Stimulated activated CD4-positive, alpha-beta T cell treated with anti-CD3 and anti-CD28 coated beads, Interleukin-1b, Interleukin-23, amount 100 ng/mL, for 1 hour (primary cell): ENCODE measurements around the gene GATC.
"Not testable (repeated sequence)": the region's sequence is repeated elsewhere in the genome, so short reads cannot be mapped to it uniquely, and the experiment has no call there.

Experiments used
- DNase-seq, 2 donors: peaks; one replicate each; pipeline ENCODE4 v3.0.0-alpha.2; 2020; ENCODE audit warnings: low read depth in 2 of 2

Gene GATC

GRCh38 chr12:120470150-120470784 lies 24.0 kb downstream of the GATC start:
- no peak for DNase-seq

DNA sequence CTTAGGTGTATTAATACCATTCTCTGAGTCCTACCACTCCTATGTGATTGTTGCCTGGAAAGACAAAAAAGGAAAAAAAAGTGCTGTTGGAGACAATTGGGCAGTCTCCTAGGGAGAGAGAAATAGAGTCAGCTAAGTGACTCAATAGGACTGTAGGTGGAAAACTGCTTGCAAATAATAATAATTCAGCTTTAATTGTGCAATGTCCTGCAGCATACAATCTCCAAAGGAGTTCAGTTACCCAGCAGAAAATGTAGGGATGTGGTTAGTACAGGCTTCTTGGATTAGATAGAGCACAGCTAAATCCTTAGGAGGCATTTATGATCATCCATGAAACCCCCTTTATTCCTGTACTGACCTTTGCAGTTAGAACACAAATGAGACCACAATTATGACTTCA lies 26.3 kb downstream of the GATC start:
- DNase-seq = no peak

DNA sequence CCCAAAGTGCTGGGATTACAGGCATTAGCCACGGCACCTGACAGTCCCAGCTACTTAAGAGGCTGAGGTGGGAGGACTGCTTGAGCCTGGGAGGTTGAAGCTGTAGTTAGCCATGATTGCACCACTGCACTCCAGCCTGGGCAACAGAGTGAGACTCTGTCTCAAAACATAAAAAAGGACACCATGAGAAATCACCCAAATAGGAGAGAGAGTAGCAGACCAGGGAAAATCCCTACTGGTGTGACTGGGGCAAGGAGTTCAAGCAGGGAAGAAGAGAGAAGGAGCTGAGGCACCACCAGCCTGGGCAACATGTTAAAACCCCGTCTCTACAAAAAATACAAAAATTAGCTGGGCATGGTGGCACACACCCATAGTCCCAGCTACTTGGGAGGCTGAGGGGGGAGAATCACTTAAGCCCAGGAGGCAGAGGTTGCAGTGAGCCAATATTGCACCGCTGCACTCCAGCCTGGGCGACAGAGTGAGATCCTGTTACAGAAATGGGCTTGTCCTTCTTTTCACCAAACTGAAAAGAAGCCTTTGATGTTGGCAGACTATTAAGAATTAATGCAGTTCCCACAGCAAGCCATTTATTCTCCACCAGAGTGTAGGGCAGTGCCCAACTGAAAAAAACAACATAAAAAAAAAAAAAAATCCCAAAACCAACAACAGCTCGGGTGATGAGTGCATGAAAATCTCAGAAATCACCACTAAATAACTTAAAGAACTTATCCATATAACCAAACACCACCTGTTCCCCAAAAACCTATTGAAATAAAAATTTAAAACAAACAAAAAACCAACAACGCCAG lies 27.8 kb downstream of the GATC start:
- DNase-seq = no peak

DNA sequence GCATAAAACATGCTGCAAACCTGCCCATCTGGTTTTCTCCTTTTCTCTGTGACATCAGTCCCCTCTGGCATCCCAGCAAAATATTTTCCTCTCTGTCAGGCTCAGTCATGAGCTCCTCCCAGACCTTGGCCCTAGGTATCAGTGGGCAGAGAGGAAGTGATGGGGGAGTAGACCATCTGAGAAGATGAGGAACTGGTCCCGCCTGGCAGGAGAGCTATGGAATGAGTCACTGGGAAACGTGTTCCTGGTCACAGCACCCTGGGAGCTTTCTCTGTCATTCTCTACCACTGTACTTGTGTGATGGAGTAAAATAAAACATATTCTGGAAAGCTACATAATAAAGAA lies 28.3 kb downstream of the GATC start:
- no peak for DNase-seq

DNA sequence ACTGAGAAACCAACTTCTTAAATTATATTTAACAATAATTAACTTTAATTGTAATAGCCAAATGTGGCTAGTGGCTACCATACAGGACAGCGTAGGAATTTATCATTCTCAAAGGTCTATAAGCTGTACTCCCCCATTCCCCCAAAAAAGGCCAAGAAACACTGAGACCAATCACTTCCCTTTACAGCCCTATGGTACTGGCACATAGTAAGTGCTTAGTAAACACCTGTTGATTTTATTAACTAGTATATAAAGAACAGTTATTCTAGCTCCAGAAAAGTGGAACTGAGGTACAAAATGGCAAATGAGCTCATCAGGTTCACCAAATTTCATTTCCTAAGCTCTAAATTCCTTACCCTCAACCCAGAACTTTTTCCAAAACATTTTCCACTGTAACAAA lies 29.4 kb downstream of the GATC start:
- no peak for DNase-seq

- DNase-seq = no peak
These were observed 33.2 kb downstream of the GATC start for GRCh38 chr12:120479458-120479857.

- DNase-seq = no peak
These were observed 34.0 kb downstream of the GATC start for GRCh38 chr12:120480211-120480610.

- no peak for DNase-seq
These were observed 35.0 kb downstream of the GATC start for GRCh38 chr12:120481022-120481767.

DNA sequence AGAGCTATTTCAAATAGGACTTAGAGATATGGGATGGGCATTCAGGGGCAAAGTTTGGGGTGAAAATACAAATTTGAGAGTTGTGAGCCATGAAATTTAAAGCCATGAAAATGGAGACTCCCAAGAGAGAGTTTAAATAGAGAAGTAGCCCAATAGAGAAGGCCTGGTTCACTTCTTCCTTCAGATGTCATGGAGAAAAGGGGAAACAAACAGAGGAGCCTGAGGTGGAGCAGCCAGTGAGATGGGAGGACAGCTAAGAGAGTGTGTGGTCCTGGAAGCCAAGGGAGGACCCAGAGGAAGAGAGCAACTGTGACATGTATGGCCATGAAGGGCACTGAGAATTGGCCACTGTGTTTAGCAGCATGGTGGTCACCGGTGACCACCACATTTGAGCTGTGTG lies 37.4 kb downstream of the GATC start:
- DNase-seq = no peak

- no peak for DNase-seq
These were observed 40.0 kb downstream of the GATC start for GRCh38 chr12:120485961-120486881.

DNA sequence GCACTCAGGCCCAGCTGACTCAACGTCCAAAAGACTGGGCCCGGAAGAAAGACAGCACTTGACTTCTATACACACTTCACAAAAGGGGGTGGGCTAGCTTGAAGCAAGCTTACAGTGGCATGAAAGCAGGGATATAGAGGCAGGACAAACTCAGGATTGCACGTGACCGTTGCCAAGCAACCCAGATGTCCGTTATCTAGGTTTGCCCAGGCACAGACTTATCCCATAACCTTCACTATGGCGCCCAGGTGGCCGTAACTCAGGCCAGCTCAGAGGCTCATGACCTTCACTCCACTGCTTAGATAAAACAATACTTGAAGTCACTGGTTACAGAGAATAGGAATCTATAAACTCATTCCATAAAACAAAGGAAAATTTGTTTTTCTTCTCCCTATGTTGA lies 41.3 kb downstream of the GATC start:
- not testable (repeated sequence) for DNase-seq

DNA sequence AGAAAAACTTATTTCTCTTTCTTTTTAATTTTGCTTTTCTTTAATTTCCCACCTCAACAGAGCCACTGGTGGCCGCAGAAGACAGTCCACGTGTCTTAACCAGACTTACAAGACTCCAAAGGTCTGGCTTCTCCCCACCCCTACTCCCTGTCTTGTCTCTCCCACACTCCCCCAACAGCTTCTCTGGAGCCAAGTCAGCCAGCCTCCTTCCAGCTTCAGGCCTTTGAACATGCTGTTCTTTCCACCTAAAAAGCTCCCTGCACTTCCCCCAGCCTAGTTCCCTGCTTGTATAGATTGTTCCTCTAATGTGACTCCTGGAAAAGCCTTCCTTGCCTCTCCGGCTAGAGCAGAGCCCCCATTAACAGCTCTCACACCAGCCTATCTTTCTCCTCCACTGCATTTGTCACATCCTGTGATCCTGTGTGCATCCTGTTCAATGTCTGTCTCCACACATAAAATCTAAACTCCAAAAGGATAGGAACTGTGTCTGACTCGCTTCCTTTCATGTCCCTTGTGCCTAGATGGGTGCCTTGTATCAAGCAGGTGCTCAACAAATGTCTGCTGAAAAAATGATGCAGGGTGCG lies 41.9 kb downstream of the GATC start:
- no peak for DNase-seq

DNA sequence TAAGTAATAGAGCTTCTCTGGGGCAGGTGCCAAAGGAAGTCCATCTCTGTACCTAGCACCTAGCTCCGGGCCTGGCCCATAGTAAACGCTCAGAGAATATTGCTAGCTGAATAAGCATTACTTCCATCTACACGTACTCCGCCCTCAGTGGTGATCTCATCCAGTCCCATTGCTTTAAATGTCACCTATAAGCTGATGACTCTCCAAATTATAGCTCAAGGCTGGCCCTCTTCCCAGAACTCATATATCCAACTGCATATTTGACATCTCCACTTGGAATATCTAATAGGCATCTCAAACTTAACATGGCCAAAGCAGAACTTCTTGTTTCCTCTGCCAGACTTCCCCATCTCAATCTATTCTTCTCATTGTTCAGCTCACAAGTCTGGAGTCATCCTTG lies 42.8 kb downstream of the GATC start:
- no peak for DNase-seq

DNA sequence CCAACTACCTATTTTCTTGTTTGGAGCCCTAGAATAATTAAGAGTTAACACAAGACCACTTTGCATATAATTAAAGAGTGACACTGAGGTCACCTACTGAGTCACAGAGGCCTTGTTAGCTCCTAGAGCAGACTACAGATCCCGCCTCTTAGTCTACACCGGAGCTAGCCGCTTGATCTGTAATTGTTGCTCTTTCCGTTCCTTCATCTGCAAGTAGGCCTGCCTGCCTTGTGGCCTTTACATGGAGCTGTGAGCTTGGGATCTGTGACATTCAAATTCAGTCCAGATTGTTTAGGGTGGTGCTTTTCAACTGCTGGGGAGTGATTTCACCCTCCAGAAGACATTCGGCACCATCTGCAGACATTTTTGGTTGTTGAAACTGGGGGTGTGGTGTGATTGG lies 44.1 kb downstream of the GATC start:
- DNase-seq = no peak

- no peak for DNase-seq
These were observed 44.7 kb downstream of the GATC start for GRCh38 chr12:120490833-120491512.

DNA sequence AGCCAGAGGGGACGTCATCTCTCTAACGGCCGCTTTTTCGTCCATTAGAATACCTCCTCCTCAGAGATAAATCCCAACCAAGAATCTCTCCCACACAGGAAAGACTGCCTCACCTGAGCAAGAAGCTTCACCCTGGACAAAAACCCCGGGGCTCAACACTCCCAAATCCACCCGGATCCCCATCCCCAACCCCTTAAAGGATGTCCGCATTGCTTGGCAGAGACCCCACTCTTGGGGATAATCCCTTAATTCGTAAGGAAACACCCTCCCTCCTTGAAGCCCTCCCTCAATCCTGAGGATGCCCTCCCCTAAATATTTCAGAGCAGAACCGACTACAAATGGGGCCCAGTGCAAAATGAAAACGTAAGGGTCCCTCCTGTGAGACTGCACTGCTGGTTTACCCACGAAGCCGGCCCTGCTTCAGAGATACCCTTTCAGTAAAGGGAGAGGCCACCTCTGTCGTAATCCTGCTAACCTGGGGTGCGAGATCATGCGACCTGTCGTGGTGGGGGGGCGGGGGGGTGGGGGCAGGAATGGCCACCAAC lies 49.0 kb downstream of the GATC start:
- no peak for DNase-seq

- peak; percentile 90 to 98 for DNase-seq
These were observed 49.6 kb downstream of the GATC start, which contains the start of gene DYNLL1 for GRCh38 chr12:120495731-120496412. Gene DYNLL1, plus strand, starts transcription at chr12:120496113. Its CDS starts 309 bp downstream, at chr12:120496422.

DNA sequence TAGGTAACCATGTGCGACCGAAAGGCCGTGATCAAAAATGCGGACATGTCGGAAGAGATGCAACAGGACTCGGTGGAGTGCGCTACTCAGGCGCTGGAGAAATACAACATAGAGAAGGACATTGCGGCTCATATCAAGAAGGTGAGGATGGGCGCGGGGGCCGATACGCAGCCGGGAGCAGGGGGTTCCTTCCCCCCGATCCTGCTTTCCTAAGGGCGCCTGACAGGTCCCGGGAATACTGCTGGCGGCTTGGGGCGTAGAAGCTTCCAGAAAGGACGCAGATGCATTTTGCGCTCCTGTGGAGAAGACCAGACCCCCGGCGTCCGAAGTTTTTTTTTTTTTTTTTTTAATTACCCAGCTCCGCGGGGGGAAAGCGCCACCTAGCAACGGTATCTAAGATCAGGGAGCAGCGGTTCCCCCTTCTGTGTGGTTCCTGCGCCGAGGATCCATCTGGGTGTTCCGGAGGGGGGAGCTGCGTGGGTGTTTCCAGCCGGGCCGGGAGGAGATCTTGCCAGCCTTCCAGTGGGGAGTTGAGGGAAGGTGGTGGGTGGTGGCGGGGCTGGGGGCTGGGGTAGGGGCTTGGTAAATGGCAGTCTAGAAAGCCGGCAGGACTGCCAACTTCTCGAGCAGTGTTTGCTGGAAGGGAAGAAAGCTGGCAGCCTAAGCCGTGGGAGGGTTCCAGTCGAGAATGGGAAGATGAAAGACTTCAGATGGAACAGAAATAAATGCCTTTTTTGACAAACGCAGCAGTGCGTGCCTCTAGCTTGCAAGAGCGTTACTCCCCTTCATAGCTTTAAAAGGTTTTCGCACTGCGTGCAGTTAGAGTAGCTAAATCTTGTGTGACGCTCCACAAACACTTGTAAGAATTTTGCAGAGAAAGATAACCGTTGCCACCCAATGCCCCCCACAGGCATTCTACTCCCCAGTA lies 50.4 kb downstream of the GATC start:
- DNase-seq = peak in 1 of 2 donors; percentile 3
